Liver (tissue), 2 donors: Measurements from ENCODE around the gene EPS8.

Experiments
- HNF4G ChIP-seq: IDR thresholded peaks from 2 replicates; pipeline ENCODE4 v1.6.1; 2016; ENCODE audit warnings: antibody characterized with exemption
- REST ChIP-seq: IDR thresholded peaks from 2 replicates; pipeline ENCODE4 v1.6.1; 2016; ENCODE audit warnings: antibody characterized with exemption, mild to moderate bottlenecking
- YY1 ChIP-seq: IDR thresholded peaks from 2 replicates; pipeline ENCODE4 v1.6.1; 2016; ENCODE audit warnings: antibody characterized with exemption, mild to moderate bottlenecking
- donor health status: healthy.

- TF ChIP-seq HNF4G (no peak), YY1 (no peak), REST (no peak)
Measured at GRCh38 chr12:15697201-15697600, 92.0 kb downstream of the EPS8 start.
